Measurements from ENCODE around the gene SETD3. TPM values are rescaled to one million over a fixed set of nuclear protein-coding genes. Genes with fewer than 3 reads are reported as not detected.

SETD3 gene
- total RNA-seq, 1 donor from 2014 or later: 54.2 TPM

GRCh38 chr14:99522025-99522401 is 41.4 kb upstream of the SETD3 start:
- H3K27ac Mint-ChIP-seq (ENCODE audit: unreplicated experiment): peak overlapping the region; percentile 66
- H3K4me1 Mint-ChIP-seq (ENCODE audit: low read depth): peaks cover 24% of the 10 kb centered on the region
- H3K36me3 Mint-ChIP-seq (ENCODE audit: low read depth): no peaks in the 10 kb centered on the region
- H3K27me3 Mint-ChIP-seq (ENCODE audit: low read depth): no peaks in the 10 kb centered on the region
- no peak for DNase-seq (ENCODE audit: low spot score)
- TF ChIP-seq, protein P1, sequence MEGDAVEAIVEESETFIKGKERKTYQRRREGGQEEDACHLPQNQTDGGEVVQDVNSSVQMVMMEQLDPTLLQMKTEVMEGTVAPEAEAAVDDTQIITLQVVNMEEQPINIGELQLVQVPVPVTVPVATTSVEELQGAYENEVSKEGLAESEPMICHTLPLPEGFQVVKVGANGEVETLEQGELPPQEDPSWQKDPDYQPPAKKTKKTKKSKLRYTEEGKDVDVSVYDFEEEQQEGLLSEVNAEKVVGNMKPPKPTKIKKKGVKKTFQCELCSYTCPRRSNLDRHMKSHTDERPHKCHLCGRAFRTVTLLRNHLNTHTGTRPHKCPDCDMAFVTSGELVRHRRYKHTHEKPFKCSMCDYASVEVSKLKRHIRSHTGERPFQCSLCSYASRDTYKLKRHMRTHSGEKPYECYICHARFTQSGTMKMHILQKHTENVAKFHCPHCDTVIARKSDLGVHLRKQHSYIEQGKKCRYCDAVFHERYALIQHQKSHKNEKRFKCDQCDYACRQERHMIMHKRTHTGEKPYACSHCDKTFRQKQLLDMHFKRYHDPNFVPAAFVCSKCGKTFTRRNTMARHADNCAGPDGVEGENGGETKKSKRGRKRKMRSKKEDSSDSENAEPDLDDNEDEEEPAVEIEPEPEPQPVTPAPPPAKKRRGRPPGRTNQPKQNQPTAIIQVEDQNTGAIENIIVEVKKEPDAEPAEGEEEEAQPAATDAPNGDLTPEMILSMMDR (IDR thresholded peaks at IDR 0.05): no peak
- no peak overlapping the region for H3K4me3 Mint-ChIP-seq (ENCODE audit: unreplicated experiment)
- no peaks in the 10 kb centered on the region for H3K9me3 Mint-ChIP-seq (ENCODE audit: low read depth)

- Mint-ChIP-seq H3K9me3 (ENCODE audit: low read depth) (no peaks in the 10 kb centered on the region), H3K36me3 (ENCODE audit: low read depth) (no peaks in the 10 kb centered on the region), H3K4me1 (ENCODE audit: low read depth) (peaks cover 24% of the 10 kb centered on the region), H3K27ac (ENCODE audit: unreplicated experiment) (no peak overlapping the region), H3K27me3 (ENCODE audit: low read depth) (no peaks in the 10 kb centered on the region), H3K4me3 (ENCODE audit: unreplicated experiment) (no peak overlapping the region)
- TF ChIP-seq, protein P1 (IDR thresholded peaks at IDR 0.05): no peak
- DNase-seq (ENCODE audit: low spot score): peak; percentile 84
Observed at GRCh38 chr14:99521176-99522024, 40.7 kb upstream of the SETD3 start.

DNA sequence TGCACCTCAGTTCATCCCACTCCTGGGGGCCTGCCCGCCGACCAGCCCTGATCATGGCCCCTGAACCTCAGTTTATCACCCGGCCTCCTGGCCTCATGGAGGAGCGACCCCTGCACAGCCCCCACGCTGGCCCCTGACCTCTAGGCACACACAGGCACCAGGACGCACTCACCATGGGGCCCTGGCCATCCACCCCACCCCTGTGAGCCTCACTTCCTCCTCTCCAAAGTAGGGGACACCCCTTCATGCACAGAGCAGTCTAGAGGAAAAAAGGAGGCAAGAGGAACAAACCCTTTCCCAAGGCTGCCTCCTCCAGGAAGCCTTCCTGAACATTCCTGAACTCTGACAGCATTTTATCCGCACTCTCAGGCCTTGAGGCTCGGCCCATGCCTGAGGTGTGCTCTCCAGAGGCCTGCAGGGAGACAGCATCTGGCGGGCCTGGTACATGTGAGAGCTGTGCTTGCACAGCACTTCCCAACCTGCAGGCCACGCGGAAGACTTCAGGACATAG is 40.0 kb upstream of the SETD3 start:
- Mint-ChIP-seq H3K9me3 (ENCODE audit: low read depth) (no peaks in the 10 kb centered on the region), H3K4me1 (ENCODE audit: low read depth) (peaks cover 24% of the 10 kb centered on the region), H3K4me3 (ENCODE audit: unreplicated experiment) (no peak overlapping the region), H3K27me3 (ENCODE audit: low read depth) (no peaks in the 10 kb centered on the region), H3K27ac (ENCODE audit: unreplicated experiment) (no peak overlapping the region), H3K36me3 (ENCODE audit: low read depth) (no peaks in the 10 kb centered on the region)
- DNase-seq (ENCODE audit: low spot score): peak; percentile 73
- TF ChIP-seq, protein P1 (IDR thresholded peaks at IDR 0.05): no peak

GRCh38 chr14:99519931-99520421 is 39.3 kb upstream of the SETD3 start:
- no peaks in the 10 kb centered on the region for H3K9me3 Mint-ChIP-seq (ENCODE audit: low read depth)
- peak; percentile 88 for DNase-seq (ENCODE audit: low spot score)
- H3K4me3 Mint-ChIP-seq (ENCODE audit: unreplicated experiment): no peak overlapping the region
- H3K36me3 Mint-ChIP-seq (ENCODE audit: low read depth): no peaks in the 10 kb centered on the region
- TF ChIP-seq, protein P1 (IDR thresholded peaks at IDR 0.05): no peak
- H3K27me3 Mint-ChIP-seq (ENCODE audit: low read depth): no peaks in the 10 kb centered on the region
- H3K4me1 Mint-ChIP-seq (ENCODE audit: low read depth): peaks cover 21% of the 10 kb centered on the region
- no peak overlapping the region for H3K27ac Mint-ChIP-seq (ENCODE audit: unreplicated experiment)

- H3K9me3 Mint-ChIP-seq (ENCODE audit: low read depth): no peaks in the 10 kb centered on the region
- no peaks in the 10 kb centered on the region for H3K36me3 Mint-ChIP-seq (ENCODE audit: low read depth)
- H3K4me1 Mint-ChIP-seq (ENCODE audit: low read depth): peaks cover 17% of the 10 kb centered on the region
- H3K27me3 Mint-ChIP-seq (ENCODE audit: low read depth): no peaks in the 10 kb centered on the region
- DNase-seq (ENCODE audit: low spot score): peak; percentile 39
- H3K4me3 Mint-ChIP-seq (ENCODE audit: unreplicated experiment): no peak overlapping the region
- TF ChIP-seq, protein P1 (IDR thresholded peaks at IDR 0.05): no peak
- no peak overlapping the region for H3K27ac Mint-ChIP-seq (ENCODE audit: unreplicated experiment)
Observed at GRCh38 chr14:99519347-99519881, 38.8 kb upstream of the SETD3 start.

Data from chondrocyte (in vitro differentiated cells).